Gastrocnemius medialis (tissue), 4 donors: Measurements from ENCODE around the gene RIMBP2. TPM values are rescaled to one million over a fixed set of nuclear protein-coding genes. Genes with fewer than 3 reads are reported as not detected.

ENCODE experiments used
- ATAC-seq, 2 donors: fragments of 150-250 bp; one replicate each; pipeline ENCODE4 v1.9.1; 2016
- DNase-seq, 2 donors: peaks; one replicate each; pipeline ENCODE4 v3.0.0-alpha.2; 2019
- H3K27ac ChIP-seq, 4 donors: fragments of 200-600 bp; sonication (generic); 1 replicate in 1 of 4; 2 replicates in 3 of 4; pipeline ENCODE4 v1.5.1; 2016 to 2018; ENCODE audit warnings: mild to moderate bottlenecking in 2 of 4, moderate library complexity in 1 of 4
- H3K27me3 ChIP-seq, 3 donors: fragments of 200-600 bp; sonication (generic) in 2 of 3; 1 replicate in 1 of 3; 2 replicates in 2 of 3; pipeline versions ENCODE4 v1.5.1 to v1.6.0; 2016 to 2019; ENCODE audit warnings: mild to moderate bottlenecking in 1 of 3, moderate library complexity in 1 of 3
- H3K36me3 ChIP-seq, 2 donors: fragments of 200-600 bp; sonication (generic) in 1 of 2; one replicate each; pipeline ENCODE4 v1.5.1; 2017 to 2018
- H3K4me1 ChIP-seq, 2 donors: fragments of 200-600 bp; sonication (generic) in 1 of 2; one replicate each; pipeline ENCODE4 v1.5.1; 2016 to 2017; ENCODE audit warnings: mild to moderate bottlenecking in 2 of 2
- H3K4me3 ChIP-seq, 4 donors: fragments of 200-600 bp; sonication (generic) in 3 of 4; 1 replicate in 1 of 4; 2 replicates in 3 of 4; pipeline ENCODE4 v1.5.1; 2016 to 2019; ENCODE audit warnings: mild to moderate bottlenecking in 2 of 4
- H3K9me3 ChIP-seq, 3 donors: fragments of 200-600 bp; sonication (generic) in 2 of 3; 1 replicate in 1 of 3; 2 replicates in 2 of 3; pipeline ENCODE4 v1.5.1; 2016 to 2019
- POLR2A ChIP-seq, 2 donors: fragments of 450-650 bp; IDR thresholded peaks; one replicate each; pipeline ENCODE4 v1.6.1; 2017; ENCODE audit warnings: antibody characterized with exemption in 2 of 2, mild to moderate bottlenecking in 2 of 2, moderate library complexity in 2 of 2
- in situ Hi-C, 4 donors: fragments of 200-750 bp; cut with MboI; loops; one replicate each; pipeline versions ENCODE4 v1.15.0 to v1.8.0; 2017; ENCODE audit warnings: low sequenced_read_pairs in 4 of 4
- intact Hi-C: fragments of 100-400 bp; cut with DNase I; formaldehyde crosslinking; loops from one replicate; pipeline ENCODE4 v1.15.1; 2023; ENCODE audit warnings: low total_unique reads
- total RNA-seq, 4 donors: library from RNA; depleted of rRNA; stranded (reverse); fragments of >200 nt; gene quantifications; one replicate each; pipeline versions ENCODE4 v1.1.0 to v1.2.3, GENCODE V29; 2016
- TF ChIP-seq, protein P1 (sequence below), 5 experiments: fragments of 450-650 bp in 3 of 5; fragments of 200-600 bp in 2 of 5; sonication (generic) in 2 of 5; IDR thresholded peaks in 4 of 5; conservative IDR thresholded peaks in 1 of 5; 1 replicate in 4 of 5; 2 replicates in 1 of 5; pipeline ENCODE4 v1.5.1; 2016 to 2019; ENCODE audit warnings: antibody characterized with exemption in 5 of 5, mild to moderate bottlenecking in 3 of 5, moderate library complexity in 3 of 5

Gene RIMBP2
- total RNA-seq, 4 donors from 2014 or later = 0.76 to 2.2 (median 1.2) TPM; not detected in 1

DNA sequence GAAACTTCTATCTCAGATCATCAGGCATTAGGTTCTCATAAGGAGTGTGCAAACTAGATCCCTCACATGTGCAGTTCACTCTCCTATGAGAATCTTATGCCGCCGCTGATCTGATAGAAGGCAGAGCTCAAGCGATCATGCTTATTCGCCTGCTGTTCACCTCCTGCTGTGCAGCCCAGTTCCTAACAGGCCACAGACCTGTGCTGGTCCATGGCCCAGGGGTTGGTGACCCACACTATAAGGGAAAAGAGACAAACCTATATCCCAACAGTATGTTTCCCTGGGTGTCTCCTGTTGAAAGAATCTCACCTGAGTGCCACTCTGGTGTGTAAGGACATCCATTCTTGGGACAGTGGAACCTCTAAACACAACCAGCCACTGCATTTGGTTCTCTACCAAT is 186.3 kb downstream of the RIMBP2 start:
- in situ Hi-C loops (no loop called here), intact Hi-C loops (no loop called here)
- Histone ChIP-seq H3K36me3 (no peaks in the 10 kb centered on the region), H3K4me1 (no peaks in the 10 kb centered on the region), H3K27me3 (no peaks in the 10 kb centered on the region), H3K27ac (no peak overlapping the region), H3K9me3 (no peaks in the 10 kb centered on the region), H3K4me3 (no peak overlapping the region)
- TF ChIP-seq, protein P1, sequence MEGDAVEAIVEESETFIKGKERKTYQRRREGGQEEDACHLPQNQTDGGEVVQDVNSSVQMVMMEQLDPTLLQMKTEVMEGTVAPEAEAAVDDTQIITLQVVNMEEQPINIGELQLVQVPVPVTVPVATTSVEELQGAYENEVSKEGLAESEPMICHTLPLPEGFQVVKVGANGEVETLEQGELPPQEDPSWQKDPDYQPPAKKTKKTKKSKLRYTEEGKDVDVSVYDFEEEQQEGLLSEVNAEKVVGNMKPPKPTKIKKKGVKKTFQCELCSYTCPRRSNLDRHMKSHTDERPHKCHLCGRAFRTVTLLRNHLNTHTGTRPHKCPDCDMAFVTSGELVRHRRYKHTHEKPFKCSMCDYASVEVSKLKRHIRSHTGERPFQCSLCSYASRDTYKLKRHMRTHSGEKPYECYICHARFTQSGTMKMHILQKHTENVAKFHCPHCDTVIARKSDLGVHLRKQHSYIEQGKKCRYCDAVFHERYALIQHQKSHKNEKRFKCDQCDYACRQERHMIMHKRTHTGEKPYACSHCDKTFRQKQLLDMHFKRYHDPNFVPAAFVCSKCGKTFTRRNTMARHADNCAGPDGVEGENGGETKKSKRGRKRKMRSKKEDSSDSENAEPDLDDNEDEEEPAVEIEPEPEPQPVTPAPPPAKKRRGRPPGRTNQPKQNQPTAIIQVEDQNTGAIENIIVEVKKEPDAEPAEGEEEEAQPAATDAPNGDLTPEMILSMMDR (IDR thresholded peaks at IDR 0.05 in 4 of 5, conservative IDR thresholded peaks at IDR 0.05 in 1 of 5) = no peak
- TF ChIP-seq POLR2A (IDR thresholded peaks at IDR 0.05) = no peak
- no peak for ATAC-seq
- DNase-seq = no peak

GRCh38 chr12:130527239-130527638 is 188.9 kb downstream of the RIMBP2 start:
- Histone ChIP-seq H3K27me3 (no peaks in the 10 kb centered on the region), H3K4me1 (no peaks in the 10 kb centered on the region), H3K9me3 (no peaks in the 10 kb centered on the region), H3K27ac (no peak overlapping the region), H3K36me3 (no peaks in the 10 kb centered on the region), H3K4me3 (no peak overlapping the region)
- in situ Hi-C loops = no loop called here
- intact Hi-C loops = no loop called here
- DNase-seq (no peak), ATAC-seq (no peak)
- no peak for TF ChIP-seq POLR2A (IDR thresholded peaks at IDR 0.05)
- TF ChIP-seq, protein P1 (IDR thresholded peaks at IDR 0.05 in 4 of 5, conservative IDR thresholded peaks at IDR 0.05 in 1 of 5) = no peak

- TF ChIP-seq POLR2A (IDR thresholded peaks at IDR 0.05) = no peak
- TF ChIP-seq, protein P1 (IDR thresholded peaks at IDR 0.05 in 4 of 5, conservative IDR thresholded peaks at IDR 0.05 in 1 of 5) = no peak
- Histone ChIP-seq H3K9me3 (no peaks in the 10 kb centered on the region), H3K4me1 (no peaks in the 10 kb centered on the region), H3K36me3 (no peaks in the 10 kb centered on the region), H3K27ac (no peak overlapping the region), H3K27me3 (no peaks in the 10 kb centered on the region), H3K4me3 (no peak overlapping the region)
- intact Hi-C loops (no loop called here), in situ Hi-C loops (no loop called here)
- ATAC-seq = no peak
- DNase-seq = no peak
Measured at GRCh38 chr12:130526813-130527212, 189.3 kb downstream of the RIMBP2 start.

DNA sequence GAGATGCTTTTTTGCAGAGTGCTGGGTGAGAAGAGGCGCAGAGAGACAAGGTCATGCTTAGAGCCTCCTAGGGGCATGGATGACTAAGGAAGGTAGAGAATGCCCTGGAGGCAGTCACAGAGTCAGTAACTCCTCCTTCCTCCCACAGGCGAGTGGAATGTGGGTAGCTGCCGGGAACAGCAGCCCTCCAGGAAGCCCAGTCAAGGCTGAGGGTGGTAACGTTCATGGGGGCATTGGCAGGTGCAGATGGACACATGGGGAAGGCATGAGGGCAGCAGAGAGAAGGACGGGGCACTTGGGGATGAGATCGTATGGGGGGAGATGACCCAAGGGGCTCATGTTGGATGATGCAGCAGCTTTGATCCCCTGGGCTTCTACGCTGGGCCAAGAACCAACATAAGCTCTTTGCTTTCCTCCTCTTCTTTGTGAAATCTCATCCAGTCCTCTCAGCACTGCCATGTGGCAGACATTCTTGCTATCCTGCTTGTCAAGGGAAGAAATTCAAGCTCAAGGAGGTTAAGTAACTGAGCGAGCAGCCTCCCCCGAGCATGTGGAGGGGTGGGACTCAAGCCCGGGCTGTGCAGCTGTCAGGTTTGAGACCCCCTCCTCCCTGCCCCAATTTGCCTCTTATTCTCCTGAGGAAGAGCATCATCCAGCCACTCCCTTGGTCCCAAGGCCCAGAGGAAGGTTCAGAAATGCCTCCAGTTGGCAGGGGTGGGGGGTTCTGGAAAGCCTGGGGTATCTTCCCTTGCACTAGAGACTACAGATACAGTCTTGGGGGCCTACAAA is 190.5 kb downstream of the RIMBP2 start:
- DNase-seq (no peak), ATAC-seq (no peak)
- H3K27ac ChIP-seq = no peak overlapping the region
- intact Hi-C loops (no loop called here), in situ Hi-C loops (no loop called here)
- no peaks in the 10 kb centered on the region for H3K9me3 ChIP-seq
- H3K4me3 ChIP-seq = no peak overlapping the region
- H3K4me1 ChIP-seq = no peaks in the 10 kb centered on the region
- H3K27me3 ChIP-seq = no peaks in the 10 kb centered on the region
- no peak for TF ChIP-seq POLR2A (IDR thresholded peaks at IDR 0.05)
- TF ChIP-seq, protein P1 (IDR thresholded peaks at IDR 0.05 in 4 of 5, conservative IDR thresholded peaks at IDR 0.05 in 1 of 5) = no peak
- H3K36me3 ChIP-seq = no peaks in the 10 kb centered on the region
